ENCODE results near the gene SLC24A3. TPM values are rescaled to one million over a fixed set of nuclear protein-coding genes. Genes with fewer than 3 reads are reported as not detected.

The SLC24A3 gene
- total RNA-seq, 2 experiments from 2014 or later: not detected

- intact Hi-C loops (cut with micrococcal nuclease): no loop called here
- no peaks in the 10 kb centered on the region for H3K4me1 Mint-ChIP-seq (ENCODE audit: low read depth)
- H3K27ac Mint-ChIP-seq: no peak overlapping the region
- peaks cover 32% of the 10 kb centered on the region for H3K27me3 Mint-ChIP-seq (ENCODE audit: low read depth)
- no peak overlapping the region for H3K4me3 Mint-ChIP-seq
- H3K9me3 Mint-ChIP-seq: no peaks in the 10 kb centered on the region
- no peaks in the 10 kb centered on the region for H3K36me3 Mint-ChIP-seq (ENCODE audit: low read depth)
- CTCF ChIA-PET: no interaction called here
- DNase-seq: peak; percentile 39
These were observed 545.2 kb downstream of the SLC24A3 start for GRCh38 chr20:19757487-19758132.

GRCh38 chr20:19758133-19758500 lies 545.7 kb downstream of the SLC24A3 start, which contains the start of gene RIN2:
Gene RIN2 (plus strand): TSS chr20:19758258. CDS start chr20:19889602, 131,344 bp downstream.
- intact Hi-C loops (cut with micrococcal nuclease): no loop called here
- Mint-ChIP-seq H3K9me3 (no peaks in the 10 kb centered on the region), H3K4me1 (ENCODE audit: low read depth) (no peaks in the 10 kb centered on the region), H3K27ac (no peak within 1 kb of the TSS), H3K36me3 (ENCODE audit: low read depth) (no peaks in the 10 kb centered on the region), H3K27me3 (ENCODE audit: low read depth) (peaks cover 32% of the 10 kb centered on the region), H3K4me3 (no peak within 1 kb of the TSS)
- CTCF ChIA-PET: no interaction called here
- DNase-seq: no peak

GRCh38 chr20:19758501-19759331 lies 546.3 kb downstream of the SLC24A3 start:
- intact Hi-C loops (cut with micrococcal nuclease): no loop called here
- peaks cover 32% of the 10 kb centered on the region for H3K27me3 Mint-ChIP-seq (ENCODE audit: low read depth)
- no peak overlapping the region for H3K27ac Mint-ChIP-seq
- no peaks in the 10 kb centered on the region for H3K36me3 Mint-ChIP-seq (ENCODE audit: low read depth)
- H3K4me1 Mint-ChIP-seq (ENCODE audit: low read depth): no peaks in the 10 kb centered on the region
- DNase-seq: no peak
- no peaks in the 10 kb centered on the region for H3K9me3 Mint-ChIP-seq
- CTCF ChIA-PET: no interaction called here
- no peak overlapping the region for H3K4me3 Mint-ChIP-seq

- peaks cover 32% of the 10 kb centered on the region for H3K27me3 Mint-ChIP-seq (ENCODE audit: low read depth)
- H3K4me1 Mint-ChIP-seq (ENCODE audit: low read depth): no peaks in the 10 kb centered on the region
- DNase-seq: no peak
- intact Hi-C loops (cut with micrococcal nuclease): no loop called here
- no peaks in the 10 kb centered on the region for H3K9me3 Mint-ChIP-seq
- CTCF ChIA-PET: no interaction called here
- H3K27ac Mint-ChIP-seq: no peak overlapping the region
- H3K4me3 Mint-ChIP-seq: no peak overlapping the region
- no peaks in the 10 kb centered on the region for H3K36me3 Mint-ChIP-seq (ENCODE audit: low read depth)
These were observed 547.9 kb downstream of the SLC24A3 start for GRCh38 chr20:19760371-19760721.

- no peaks in the 10 kb centered on the region for H3K36me3 Mint-ChIP-seq (ENCODE audit: low read depth)
- CTCF ChIA-PET: no interaction called here
- peaks cover 28% of the 10 kb centered on the region for H3K27me3 Mint-ChIP-seq (ENCODE audit: low read depth)
- H3K4me3 Mint-ChIP-seq: no peak overlapping the region
- H3K4me1 Mint-ChIP-seq (ENCODE audit: low read depth): no peaks in the 10 kb centered on the region
- no peaks in the 10 kb centered on the region for H3K9me3 Mint-ChIP-seq
- intact Hi-C loops (cut with micrococcal nuclease): no loop called here
- no peak for DNase-seq
- no peak overlapping the region for H3K27ac Mint-ChIP-seq
These were observed 548.9 kb downstream of the SLC24A3 start for GRCh38 chr20:19761326-19761725.

- H3K4me1 Mint-ChIP-seq (ENCODE audit: low read depth): no peaks in the 10 kb centered on the region
- intact Hi-C loops (cut with micrococcal nuclease): no loop called here
- peaks cover 23% of the 10 kb centered on the region for H3K27me3 Mint-ChIP-seq (ENCODE audit: low read depth)
- DNase-seq: no peak
- CTCF ChIA-PET: no interaction called here
- H3K36me3 Mint-ChIP-seq (ENCODE audit: low read depth): no peaks in the 10 kb centered on the region
- no peak overlapping the region for H3K27ac Mint-ChIP-seq
- no peak overlapping the region for H3K4me3 Mint-ChIP-seq
- H3K9me3 Mint-ChIP-seq: no peaks in the 10 kb centered on the region
These were observed 549.4 kb downstream of the SLC24A3 start for GRCh38 chr20:19761841-19762240.

- intact Hi-C loops (cut with micrococcal nuclease): no loop called here
- Mint-ChIP-seq H3K27me3 (ENCODE audit: low read depth) (peaks cover 11% of the 10 kb centered on the region), H3K27ac (no peak overlapping the region), H3K36me3 (ENCODE audit: low read depth) (no peaks in the 10 kb centered on the region), H3K4me3 (no peak overlapping the region), H3K4me1 (ENCODE audit: low read depth) (no peaks in the 10 kb centered on the region), H3K9me3 (no peaks in the 10 kb centered on the region)
- CTCF ChIA-PET: no interaction called here
- no peak for DNase-seq
These were observed 551.8 kb downstream of the SLC24A3 start for GRCh38 chr20:19764207-19764606.

GRCh38 chr20:19765266-19765665 lies 552.8 kb downstream of the SLC24A3 start:
- CTCF ChIA-PET: no interaction called here
- no peaks in the 10 kb centered on the region for H3K9me3 Mint-ChIP-seq
- intact Hi-C loops (cut with micrococcal nuclease): loop anchor here (5.0 kb wide), 1 partner anchor 448 kb away; no protein-coding TSS in a partner anchor

GRCh38 chr20:19765913-19766312 lies 553.5 kb downstream of the SLC24A3 start:
- intact Hi-C loops (cut with micrococcal nuclease): loop anchor here (5.0 kb wide), 1 partner anchor 449 kb away; no protein-coding TSS in a partner anchor
- Mint-ChIP-seq H3K4me3 (no peak overlapping the region), H3K36me3 (ENCODE audit: low read depth) (no peaks in the 10 kb centered on the region), H3K27ac (no peak overlapping the region), H3K27me3 (ENCODE audit: low read depth) (peaks cover 5% of the 10 kb centered on the region), H3K9me3 (no peaks in the 10 kb centered on the region), H3K4me1 (ENCODE audit: low read depth) (no peaks in the 10 kb centered on the region)
- CTCF ChIA-PET: no interaction called here
- no peak for DNase-seq

More at GRCh38 chr20:19765266-19765665, 552.8 kb downstream of the SLC24A3 start:
- H3K36me3 Mint-ChIP-seq (ENCODE audit: low read depth): no peaks in the 10 kb centered on the region
- no peak overlapping the region for H3K27ac Mint-ChIP-seq
- no peak for DNase-seq
- H3K27me3 Mint-ChIP-seq (ENCODE audit: low read depth): peaks cover 9% of the 10 kb centered on the region
- no peak overlapping the region for H3K4me3 Mint-ChIP-seq
- H3K4me1 Mint-ChIP-seq (ENCODE audit: low read depth): no peaks in the 10 kb centered on the region

GRCh38 chr20:19767070-19767469 lies 554.6 kb downstream of the SLC24A3 start:
- CTCF ChIA-PET: no interaction called here
- Mint-ChIP-seq H3K9me3 (no peaks in the 10 kb centered on the region), H3K4me3 (no peak overlapping the region), H3K4me1 (ENCODE audit: low read depth) (no peaks in the 10 kb centered on the region), H3K27ac (no peak overlapping the region), H3K27me3 (ENCODE audit: low read depth) (peaks cover 5% of the 10 kb centered on the region), H3K36me3 (ENCODE audit: low read depth) (no peaks in the 10 kb centered on the region)
- no peak for DNase-seq
- intact Hi-C loops (cut with micrococcal nuclease): loop anchor here (5.0 kb wide), 1 partner anchor 450 kb away; no protein-coding TSS in a partner anchor

- no peaks in the 10 kb centered on the region for H3K4me1 Mint-ChIP-seq (ENCODE audit: low read depth)
- CTCF ChIA-PET: no interaction called here
- intact Hi-C loops (cut with micrococcal nuclease): loop anchor here (5.0 kb wide), 1 partner anchor 451 kb away; no protein-coding TSS in a partner anchor
- no peaks in the 10 kb centered on the region for H3K36me3 Mint-ChIP-seq (ENCODE audit: low read depth)
- no peak overlapping the region for H3K4me3 Mint-ChIP-seq
- H3K27me3 Mint-ChIP-seq (ENCODE audit: low read depth): peaks cover 5% of the 10 kb centered on the region
- DNase-seq: no peak
- no peaks in the 10 kb centered on the region for H3K9me3 Mint-ChIP-seq
- no peak overlapping the region for H3K27ac Mint-ChIP-seq
These were observed 555.9 kb downstream of the SLC24A3 start for GRCh38 chr20:19768325-19768842.

- CTCF ChIA-PET: interaction anchor here (1.0 kb wide), 1 partner anchor 224 kb away, joined by 3 read pairs; no protein-coding TSS in a partner anchor
- H3K4me1 Mint-ChIP-seq (ENCODE audit: low read depth): no peaks in the 10 kb centered on the region
- no peak overlapping the region for H3K4me3 Mint-ChIP-seq
- no peak overlapping the region for H3K27ac Mint-ChIP-seq
- H3K27me3 Mint-ChIP-seq (ENCODE audit: low read depth): peaks cover 5% of the 10 kb centered on the region
- intact Hi-C loops (cut with micrococcal nuclease): loop anchor here (5.0 kb wide), 1 partner anchor 452 kb away; no protein-coding TSS in a partner anchor
- DNase-seq: no peak
- H3K36me3 Mint-ChIP-seq (ENCODE audit: low read depth): no peaks in the 10 kb centered on the region
- H3K9me3 Mint-ChIP-seq: no peaks in the 10 kb centered on the region
These were observed 557.1 kb downstream of the SLC24A3 start for GRCh38 chr20:19769507-19769906.

All from activated naive CD4-positive, alpha-beta T cell treated with anti-CD3 and anti-CD28 coated beads for 36 hours (primary cell).